Vagina (tissue), 2 donors: ENCODE data around the gene C6. TPM values are rescaled to one million over a fixed set of nuclear protein-coding genes. Genes with fewer than 3 reads are reported as not detected.
A peak's percentile ranks its signal among the peaks of the same experiment; 100 is the strongest.
"Not testable (repeated sequence)": the region's sequence is repeated elsewhere in the genome, so short reads cannot be mapped to it uniquely, and the experiment has no call there.

ENCODE experiments used
- DNase-seq, 2 donors: peaks; one replicate each; pipeline ENCODE4 v3.0.0-alpha.2; 2017; ENCODE audit errors: extremely low spot score in 2 of 2
- H3K27ac ChIP-seq: fragments of 200-600 bp; sonication (generic); one replicate; pipeline ENCODE4 v1.5.1; 2019
- H3K27me3 ChIP-seq: fragments of 200-600 bp; sonication (generic); one replicate; pipeline ENCODE4 v1.5.1; 2019
- H3K36me3 ChIP-seq, 2 donors: fragments of 200-600 bp; sonication (generic); one replicate each; pipeline ENCODE4 v1.5.1; 2017 to 2019
- H3K4me1 ChIP-seq: fragments of 200-600 bp; sonication (generic); one replicate; pipeline ENCODE4 v1.5.1; 2019
- H3K4me3 ChIP-seq, 2 donors: fragments of 200-600 bp; sonication (generic); 1 replicate in 1 of 2; 2 replicates in 1 of 2; pipeline ENCODE4 v1.5.1; 2016 to 2019
- H3K9me3 ChIP-seq: fragments of 200-600 bp; sonication (generic); one replicate; pipeline ENCODE4 v1.5.1; 2019
- CTCF ChIP-seq, 3 experiments: fragments of 450-650 bp in 2 of 3; fragments of 200-600 bp in 1 of 3; sonication (generic) in 1 of 3; IDR thresholded peaks; one replicate each; pipeline ENCODE4 v1.5.1; 2017 to 2019; ENCODE audit warnings: antibody characterized with exemption in 3 of 3, mild to moderate bottlenecking in 2 of 3, moderate library complexity in 2 of 3
- POLR2A ChIP-seq, 2 donors: fragments of 450-650 bp; IDR thresholded peaks; one replicate each; pipeline ENCODE4 v1.6.1; 2017; ENCODE audit warnings: antibody characterized with exemption in 2 of 2, mild to moderate bottlenecking in 2 of 2, moderate library complexity in 2 of 2
- POLR2AphosphoS5 ChIP-seq, 2 donors: sonication (generic); formaldehyde crosslinking; IDR thresholded peaks; one replicate each; pipeline ENCODE4 v1.9.0; 2017; ENCODE audit warnings: antibody characterized with exemption in 2 of 2, mild to moderate bottlenecking in 2 of 2, low read depth in 1 of 2; ENCODE audit not compliant: insufficient read depth in 1 of 2
- intact Hi-C: fragments of 100-400 bp; cut with DNase I; formaldehyde crosslinking; loops from one replicate; pipeline ENCODE4 v1.15.1; 2023
- total RNA-seq: library from RNA; depleted of rRNA; stranded (reverse); fragments of >200 nt; gene quantifications from one replicate; pipeline ENCODE4 v1.2.3, GENCODE V29; 2016

Gene C6
- total RNA-seq, 1 donor from 2014 or later: 2.0 TPM

- Histone ChIP-seq H3K36me3 (no peaks in the 10 kb centered on the region), H3K27me3 (no peaks in the 10 kb centered on the region), H3K9me3 (no peaks in the 10 kb centered on the region), H3K4me3 (no peak overlapping the region), H3K27ac (no peak overlapping the region), H3K4me1 (no peaks in the 10 kb centered on the region)
- intact Hi-C loops: no loop called here
- TF ChIP-seq POLR2AphosphoS5 (IDR thresholded peaks at IDR 0.05; ENCODE audit: insufficient read depth in 1 of 2, low read depth in 1 of 2) (no peak), CTCF (IDR thresholded peaks at IDR 0.05) (no peak), POLR2A (IDR thresholded peaks at IDR 0.05) (no peak)
- no peak for DNase-seq
Measured at GRCh38 chr5:41234475-41234874, 21.1 kb upstream of the C6 start.

GRCh38 chr5:41232797-41233196 is 19.5 kb upstream of the C6 start:
- Histone ChIP-seq H3K4me3 (no peak overlapping the region), H3K4me1 (no peaks in the 10 kb centered on the region), H3K9me3 (no peaks in the 10 kb centered on the region), H3K27ac (no peak overlapping the region), H3K36me3 (no peaks in the 10 kb centered on the region), H3K27me3 (no peaks in the 10 kb centered on the region)
- intact Hi-C loops: no loop called here
- DNase-seq: no peak
- TF ChIP-seq POLR2A (IDR thresholded peaks at IDR 0.05): no peak
- TF ChIP-seq CTCF (IDR thresholded peaks at IDR 0.05): no peak
- TF ChIP-seq POLR2AphosphoS5 (IDR thresholded peaks at IDR 0.05; ENCODE audit: insufficient read depth in 1 of 2, low read depth in 1 of 2): no peak

- DNase-seq, H3K4me1 ChIP-seq, H3K27ac ChIP-seq, H3K36me3 ChIP-seq, H3K9me3 ChIP-seq, H3K4me3 ChIP-seq, H3K27me3 ChIP-seq, intact Hi-C loops: not testable (repeated sequence)
Measured at GRCh38 chr5:41230276-41230675, 16.9 kb upstream of the C6 start.

- no peak overlapping the region for H3K27ac ChIP-seq
- intact Hi-C loops: no loop called here
- no peak overlapping the region for H3K4me3 ChIP-seq
- DNase-seq: no peak
- TF ChIP-seq POLR2A (IDR thresholded peaks at IDR 0.05) (no peak), POLR2AphosphoS5 (IDR thresholded peaks at IDR 0.05; ENCODE audit: insufficient read depth in 1 of 2, low read depth in 1 of 2) (no peak), CTCF (IDR thresholded peaks at IDR 0.05) (no peak)
- peaks cover 11% of the 10 kb centered on the region for H3K4me1 ChIP-seq
- no peaks in the 10 kb centered on the region for H3K36me3 ChIP-seq
- H3K9me3 ChIP-seq: no peaks in the 10 kb centered on the region
- no peaks in the 10 kb centered on the region for H3K27me3 ChIP-seq
Measured at GRCh38 chr5:41223962-41224361, 10.6 kb upstream of the C6 start.

GRCh38 chr5:41219658-41220269 is 6.4 kb upstream of the C6 start:
- H3K27ac ChIP-seq: peak overlapping the region; percentile 37

More at GRCh38 chr5:41219658-41220269, 6.4 kb upstream of the C6 start:
- Histone ChIP-seq H3K36me3 (no peaks in the 10 kb centered on the region), H3K9me3 (no peaks in the 10 kb centered on the region), H3K4me1 (peaks cover 23% of the 10 kb centered on the region), H3K4me3 (no peak overlapping the region), H3K27me3 (no peaks in the 10 kb centered on the region)
- TF ChIP-seq CTCF (IDR thresholded peaks at IDR 0.05): no peak
- peak; percentile 18 to 56 for TF ChIP-seq POLR2AphosphoS5 (IDR thresholded peaks at IDR 0.05; ENCODE audit: insufficient read depth in 1 of 2, low read depth in 1 of 2)
- no peak for DNase-seq
- intact Hi-C loops: no loop called here
